ENCODE data around the gene CSF2.
"Not testable (repeated sequence)": the region's sequence is repeated elsewhere in the genome, so short reads cannot be mapped to it uniquely, and the experiment has no call there.

GRCh38 chr5:132123578-132123977 is 50.0 kb downstream of the CSF2 start:
- TF ChIP-seq CTCF, POLR2A (IDR thresholded peaks at IDR 0.05): not testable (repeated sequence)

All from esophagus squamous epithelium (tissue), 4 donors.